Type B pancreatic cell (in vitro differentiated cells): ENCODE measurements around the gene AGPAT3. TPM values are rescaled to one million over a fixed set of nuclear protein-coding genes. Genes with fewer than 3 reads are reported as not detected.

ENCODE experiments used
- DNase-seq: peaks from one replicate; pipeline ENCODE4 v3.0.0; 2021; ENCODE audit warnings: mixed read lengths; ENCODE audit not compliant: unreplicated experiment; ENCODE audit errors: extremely low spot score
- H3K27ac Mint-ChIP-seq: 2 replicates; pipeline ENCODE4 v1.8.0; 2021; ENCODE audit warnings: mild to moderate bottlenecking, mixed read lengths
- H3K27me3 Mint-ChIP-seq: 2 replicates; pipeline ENCODE4 v1.8.0; 2021; ENCODE audit warnings: mixed read lengths
- H3K36me3 Mint-ChIP-seq: 2 replicates; pipeline ENCODE4 v1.8.0; 2021; ENCODE audit warnings: mixed read lengths
- H3K4me1 Mint-ChIP-seq: one replicate; pipeline ENCODE4 v1.8.0; 2021; ENCODE audit warnings: mixed read lengths; ENCODE audit not compliant: unreplicated experiment
- H3K4me3 Mint-ChIP-seq: 2 replicates; pipeline ENCODE4 v1.8.0; 2021; ENCODE audit warnings: mild to moderate bottlenecking, mixed read lengths
- H3K9me3 Mint-ChIP-seq: 2 replicates; pipeline ENCODE4 v1.8.0; 2021; ENCODE audit warnings: mixed read lengths
- CTCF ChIP-seq: fragments of 200-600 bp; sonication (generic); conservative IDR thresholded peaks from 2 replicates; pipeline ENCODE4 v1.5.0; 2021; ENCODE audit warnings: antibody characterized with exemption, mild to moderate bottlenecking
- total RNA-seq: library from RNA; stranded (reverse); gene quantifications from 2 replicates; pipeline ENCODE4 v1.2.1, GENCODE V29; 2021; ENCODE audit warnings: low replicate concordance

Gene AGPAT3
- total RNA-seq, 1 donor from 2014 or later: 59.2 TPM

DNA sequence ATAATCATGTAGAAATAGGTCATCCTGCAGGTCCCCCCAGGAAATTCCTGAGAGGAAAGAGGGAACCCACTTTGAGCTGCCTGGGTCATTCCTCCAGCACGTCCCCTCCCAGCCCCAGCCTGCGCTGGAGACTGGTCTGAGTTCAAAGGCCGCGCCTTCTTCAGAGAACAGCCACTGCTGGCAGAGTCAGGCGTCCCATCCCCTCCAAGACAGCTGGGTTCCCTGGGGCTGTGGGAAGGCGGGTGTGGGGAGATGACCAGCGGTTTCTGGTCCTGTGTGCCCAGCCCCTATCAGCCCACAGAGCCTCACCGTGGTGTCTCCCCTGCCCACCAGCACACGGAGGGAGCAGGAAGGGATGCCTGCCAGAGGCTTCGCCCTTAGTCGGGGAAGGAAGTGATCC, 129.1 kb downstream of the AGPAT3 start:
- H3K27me3 Mint-ChIP-seq: peaks cover 2% of the 10 kb centered on the region
- no peaks in the 10 kb centered on the region for H3K9me3 Mint-ChIP-seq
- no peaks in the 10 kb centered on the region for H3K36me3 Mint-ChIP-seq
- no peaks in the 10 kb centered on the region for H3K4me1 Mint-ChIP-seq
- no peak overlapping the region for H3K27ac Mint-ChIP-seq
- no peak overlapping the region for H3K4me3 Mint-ChIP-seq
- DNase-seq: no peak
- TF ChIP-seq CTCF: no peak

- H3K4me1 Mint-ChIP-seq: no peaks in the 10 kb centered on the region
- peaks cover 3% of the 10 kb centered on the region for H3K27me3 Mint-ChIP-seq
- H3K9me3 Mint-ChIP-seq: no peaks in the 10 kb centered on the region
- TF ChIP-seq CTCF: no peak
- no peaks in the 10 kb centered on the region for H3K36me3 Mint-ChIP-seq
- H3K4me3 Mint-ChIP-seq: no peak overlapping the region
- DNase-seq: no peak
- no peak overlapping the region for H3K27ac Mint-ChIP-seq
These were observed 129.6 kb downstream of the AGPAT3 start for GRCh38 chr21:43994646-43995045.

GRCh38 chr21:43995521-43996105, 130.6 kb downstream of the AGPAT3 start:
- H3K9me3 Mint-ChIP-seq: no peaks in the 10 kb centered on the region
- H3K27ac Mint-ChIP-seq: no peak overlapping the region
- no peaks in the 10 kb centered on the region for H3K4me1 Mint-ChIP-seq
- no peak for TF ChIP-seq CTCF
- no peaks in the 10 kb centered on the region for H3K36me3 Mint-ChIP-seq
- no peak overlapping the region for H3K4me3 Mint-ChIP-seq
- peaks cover 3% of the 10 kb centered on the region for H3K27me3 Mint-ChIP-seq
- DNase-seq: no peak

DNA sequence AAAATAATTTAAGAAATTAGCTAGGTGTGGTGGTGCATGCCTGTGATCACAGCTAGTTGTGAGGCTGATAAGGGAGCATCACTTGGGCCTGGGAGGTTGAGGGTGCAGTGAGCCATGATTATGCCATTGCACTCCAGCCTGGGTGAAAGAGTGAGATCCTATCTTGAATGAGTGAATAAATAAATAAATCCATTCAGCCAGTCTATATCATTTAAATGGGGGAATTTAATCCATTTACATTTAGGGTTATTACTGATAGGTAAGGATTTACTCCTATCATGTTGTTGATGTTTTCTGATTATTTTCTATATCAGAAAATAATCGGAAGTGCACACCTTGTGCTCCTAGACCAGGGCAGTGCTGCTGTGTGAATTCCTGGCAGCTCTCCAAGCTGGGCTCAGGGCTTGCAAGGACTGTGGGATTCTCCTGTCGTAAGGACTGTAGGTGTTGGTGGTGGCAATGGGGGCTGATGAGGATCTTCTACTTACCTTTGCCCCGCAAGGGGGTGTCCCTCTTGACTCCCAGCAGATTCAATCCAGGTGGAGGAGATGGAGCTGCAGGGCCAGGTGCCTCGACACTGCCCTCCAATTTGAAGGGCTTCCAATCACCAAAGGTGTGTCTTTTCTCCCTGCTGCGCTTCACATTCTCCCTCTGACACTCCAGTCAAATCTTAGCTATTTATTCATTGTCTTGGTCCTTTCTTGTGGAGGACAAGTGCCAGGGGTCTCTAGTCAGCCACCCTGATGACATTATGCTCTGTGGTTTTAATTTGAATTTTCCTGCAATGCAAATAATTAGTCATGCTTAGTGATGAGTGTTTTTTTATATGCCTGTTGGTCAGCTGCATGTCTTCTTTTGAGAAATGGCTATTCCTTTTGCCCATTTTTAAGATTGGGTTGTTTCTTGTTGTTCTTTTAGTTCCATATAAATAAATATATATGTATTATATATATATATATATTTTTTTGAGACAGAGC, 133.0 kb downstream of the AGPAT3 start:
- H3K27me3 Mint-ChIP-seq: peaks cover 3% of the 10 kb centered on the region
- no peak overlapping the region for H3K27ac Mint-ChIP-seq
- H3K4me3 Mint-ChIP-seq: no peak overlapping the region
- no peaks in the 10 kb centered on the region for H3K36me3 Mint-ChIP-seq
- no peak for TF ChIP-seq CTCF
- H3K4me1 Mint-ChIP-seq: no peaks in the 10 kb centered on the region
- H3K9me3 Mint-ChIP-seq: no peaks in the 10 kb centered on the region
- no peak for DNase-seq

DNA sequence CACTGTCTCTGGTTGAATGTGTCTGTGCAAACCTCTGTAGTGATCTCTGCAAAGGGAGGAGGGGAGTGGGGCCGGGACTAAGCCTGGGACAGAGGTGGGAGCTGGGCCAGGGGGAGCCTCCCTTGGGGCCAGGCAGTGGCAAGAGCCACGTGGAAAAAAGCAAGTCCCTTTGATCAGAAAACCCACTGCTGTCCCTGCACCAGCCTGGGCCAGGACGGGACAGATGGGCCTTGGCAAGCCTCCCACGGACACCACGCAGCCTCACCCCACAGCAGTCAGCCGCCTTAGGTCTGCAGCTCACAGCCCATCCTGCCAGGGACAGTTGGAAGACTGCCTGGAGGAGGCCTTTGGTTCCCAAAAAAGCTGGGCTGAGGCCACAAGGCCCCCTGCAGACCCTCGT, 135.3 kb downstream of the AGPAT3 start:
- H3K4me3 Mint-ChIP-seq: no peak overlapping the region
- peaks cover 3% of the 10 kb centered on the region for H3K27me3 Mint-ChIP-seq
- no peak for DNase-seq

More for the DNA sequence above, 135.3 kb downstream of the AGPAT3 start:
- H3K4me1 Mint-ChIP-seq: no peaks in the 10 kb centered on the region
- H3K27ac Mint-ChIP-seq: no peak overlapping the region
- no peaks in the 10 kb centered on the region for H3K9me3 Mint-ChIP-seq
- no peaks in the 10 kb centered on the region for H3K36me3 Mint-ChIP-seq
- no peak for TF ChIP-seq CTCF
